Mammary epithelial cell (primary cell): ENCODE results near the gene APBA3.

ENCODE experiments used
- CTCF ChIP-seq, 2 donors: IDR thresholded peaks in 1 of 2; conservative IDR thresholded peaks in 1 of 2; 2 replicates each; pipeline ENCODE4 v1.5.1; 2011 to 2012; ENCODE audit warnings: inconsistent platforms in 2 of 2, low read length in 2 of 2, mild to moderate bottlenecking in 2 of 2, control low read depth in 1 of 2, low read depth in 1 of 2; ENCODE audit not compliant: insufficient read depth in 1 of 2; ENCODE audit errors: extremely low read depth in 1 of 2
- EZH2 ChIP-seq: IDR thresholded peaks from 2 replicates; pipeline ENCODE4 v1.6.1; 2012; ENCODE audit warnings: low read length, inconsistent platforms, borderline replicate concordance

- no peak for TF ChIP-seq CTCF (conservative IDR thresholded peaks at IDR 0.05 in 1 of 2, IDR thresholded peaks at IDR 0.05 in 1 of 2; ENCODE audit: extremely low read depth in 1 of 2, insufficient read depth in 1 of 2, low read depth in 1 of 2, low read length in 2 of 2)
- TF ChIP-seq EZH2, result no peak
Measured at GRCh38 chr19:3722443-3723109, 38.9 kb downstream of the APBA3 start.
